ENCODE measurements around the gene RBM4. TPM values are rescaled to one million over a fixed set of nuclear protein-coding genes. Genes with fewer than 3 reads are reported as not detected.

The RBM4 gene
- total and polyA plus RNA-seq, 8 donors, result 100 to 246 (median 221) TPM

DNA sequence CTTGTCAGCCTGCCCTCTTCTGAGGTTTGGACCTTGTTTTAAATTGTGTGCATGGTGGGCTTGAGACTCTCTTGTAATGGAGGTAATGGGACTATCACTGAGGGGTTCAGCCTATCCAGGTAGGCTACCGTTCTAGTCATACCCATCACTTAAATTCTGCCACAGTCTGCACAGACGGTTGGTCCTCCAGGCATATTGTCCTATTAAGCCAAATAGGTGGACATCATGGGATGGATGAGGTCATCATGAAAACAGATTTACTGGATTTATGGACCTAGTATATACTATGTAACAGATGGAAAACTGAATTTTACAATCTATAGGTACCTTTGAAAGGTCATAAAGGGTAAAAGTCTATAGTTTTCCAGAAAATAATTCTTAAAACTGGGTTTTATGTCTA, 9.1 kb upstream of the RBM4 start:
- Histone ChIP-seq H3K27me3 (no peaks in the 10 kb centered on the region), H3K4me3 (no peak overlapping the region), H3K27ac (no peak overlapping the region), H3K9me3 (no peaks in the 10 kb centered on the region), H3K36me3 (peaks cover 0 to 91% of the 10 kb centered on the region in 2 donors), H3K4me1 (peaks cover 0 to 15% of the 10 kb centered on the region in 2 donors)
- DNase-seq (no peak), ATAC-seq (no peak)
- TF ChIP-seq, protein P1, sequence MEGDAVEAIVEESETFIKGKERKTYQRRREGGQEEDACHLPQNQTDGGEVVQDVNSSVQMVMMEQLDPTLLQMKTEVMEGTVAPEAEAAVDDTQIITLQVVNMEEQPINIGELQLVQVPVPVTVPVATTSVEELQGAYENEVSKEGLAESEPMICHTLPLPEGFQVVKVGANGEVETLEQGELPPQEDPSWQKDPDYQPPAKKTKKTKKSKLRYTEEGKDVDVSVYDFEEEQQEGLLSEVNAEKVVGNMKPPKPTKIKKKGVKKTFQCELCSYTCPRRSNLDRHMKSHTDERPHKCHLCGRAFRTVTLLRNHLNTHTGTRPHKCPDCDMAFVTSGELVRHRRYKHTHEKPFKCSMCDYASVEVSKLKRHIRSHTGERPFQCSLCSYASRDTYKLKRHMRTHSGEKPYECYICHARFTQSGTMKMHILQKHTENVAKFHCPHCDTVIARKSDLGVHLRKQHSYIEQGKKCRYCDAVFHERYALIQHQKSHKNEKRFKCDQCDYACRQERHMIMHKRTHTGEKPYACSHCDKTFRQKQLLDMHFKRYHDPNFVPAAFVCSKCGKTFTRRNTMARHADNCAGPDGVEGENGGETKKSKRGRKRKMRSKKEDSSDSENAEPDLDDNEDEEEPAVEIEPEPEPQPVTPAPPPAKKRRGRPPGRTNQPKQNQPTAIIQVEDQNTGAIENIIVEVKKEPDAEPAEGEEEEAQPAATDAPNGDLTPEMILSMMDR (IDR thresholded peaks at IDR 0.05), result no peak
- intact Hi-C loops (cut with DNase I), result no loop called here

DNA sequence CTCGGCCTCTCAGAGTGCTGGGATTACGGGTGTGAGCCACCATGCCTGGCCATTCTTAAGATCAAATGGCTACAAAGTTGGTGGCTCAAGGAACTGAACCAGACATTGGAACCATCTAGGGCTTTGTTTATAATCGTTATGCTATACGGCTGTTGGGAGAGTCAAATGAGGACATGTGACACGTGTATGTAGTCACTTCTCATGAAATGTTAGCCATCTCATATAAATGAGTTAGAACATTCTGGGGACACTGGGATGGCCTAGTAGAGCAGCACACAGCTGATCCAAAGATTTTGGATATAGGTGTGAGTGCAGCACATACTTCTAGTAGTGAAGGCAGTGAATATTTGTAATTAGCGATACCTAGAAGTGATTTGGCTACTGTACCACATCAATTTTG, 6.6 kb upstream of the RBM4 start:
- DNase-seq (no peak), ATAC-seq (no peak)
- Histone ChIP-seq H3K4me1 (peaks cover 0 to 6% of the 10 kb centered on the region in 2 donors), H3K9me3 (no peaks in the 10 kb centered on the region), H3K27ac (no peak overlapping the region), H3K27me3 (no peaks in the 10 kb centered on the region), H3K36me3 (peaks cover 0 to 74% of the 10 kb centered on the region in 2 donors), H3K4me3 (no peak overlapping the region)
- intact Hi-C loops (cut with DNase I), result no loop called here
- TF ChIP-seq, protein P1 (IDR thresholded peaks at IDR 0.05), result no peak

DNA sequence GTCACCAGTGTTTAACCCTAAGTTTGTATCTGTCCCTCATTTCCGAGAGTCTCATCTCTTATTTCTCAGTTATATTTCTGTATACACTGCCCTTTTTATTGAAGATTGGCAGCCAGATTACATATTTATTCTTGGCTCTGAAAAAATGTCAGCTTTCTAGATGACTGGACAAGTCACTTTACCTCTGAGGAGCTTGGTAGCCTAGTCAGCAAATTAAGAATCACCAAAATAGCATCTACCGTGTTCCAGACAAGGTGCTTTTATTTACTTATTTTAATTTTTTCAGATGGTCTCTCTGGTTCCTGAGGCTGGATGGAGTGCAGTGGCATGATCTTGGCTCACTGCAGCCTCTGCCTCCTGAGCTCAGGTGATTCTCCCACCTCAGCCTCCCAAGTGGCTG, 5.6 kb upstream of the RBM4 start:
- no peak overlapping the region for H3K27ac ChIP-seq
- H3K4me3 ChIP-seq, result no peak overlapping the region
- peaks cover 0 to 13% of the 10 kb centered on the region in 2 donors for H3K4me1 ChIP-seq
- no peaks in the 10 kb centered on the region for H3K9me3 ChIP-seq
- intact Hi-C loops (cut with DNase I), result no loop called here
- ATAC-seq (no peak), DNase-seq (no peak)
- TF ChIP-seq, protein P1 (IDR thresholded peaks at IDR 0.05), result no peak
- no peaks in the 10 kb centered on the region for H3K27me3 ChIP-seq
- H3K36me3 ChIP-seq, result peaks cover 0 to 63% of the 10 kb centered on the region in 2 donors

DNA sequence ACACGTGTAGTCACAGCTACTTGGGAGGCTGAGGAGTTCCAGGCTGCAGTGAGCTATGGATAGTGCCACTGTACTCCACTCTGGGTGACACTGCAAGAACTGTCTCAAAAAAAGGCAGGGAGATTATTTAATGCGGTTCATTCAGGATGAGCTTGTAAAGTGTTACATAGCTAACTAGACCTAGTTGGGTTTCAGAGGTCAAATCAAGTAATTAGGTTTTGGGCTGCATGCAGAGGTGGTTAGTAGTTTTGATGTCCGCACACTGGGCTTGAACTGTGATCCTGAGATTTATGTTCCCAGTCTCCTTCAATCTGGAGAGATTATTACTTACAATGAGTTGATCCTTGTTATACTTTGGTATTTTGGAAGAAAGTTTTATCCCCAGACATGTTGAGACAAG, 2.1 kb upstream of the RBM4 start:
- Histone ChIP-seq H3K36me3 (peaks cover 0 to 47% of the 10 kb centered on the region in 2 donors), H3K27ac (no peak overlapping the region), H3K4me1 (peaks cover 16 to 38% of the 10 kb centered on the region in 2 donors), H3K4me3 (no peak overlapping the region), H3K27me3 (no peaks in the 10 kb centered on the region), H3K9me3 (no peaks in the 10 kb centered on the region)
- intact Hi-C loops (cut with DNase I), result no loop called here
- DNase-seq (no peak), ATAC-seq (no peak)
- TF ChIP-seq, protein P1 (IDR thresholded peaks at IDR 0.05), result no peak

DNA sequence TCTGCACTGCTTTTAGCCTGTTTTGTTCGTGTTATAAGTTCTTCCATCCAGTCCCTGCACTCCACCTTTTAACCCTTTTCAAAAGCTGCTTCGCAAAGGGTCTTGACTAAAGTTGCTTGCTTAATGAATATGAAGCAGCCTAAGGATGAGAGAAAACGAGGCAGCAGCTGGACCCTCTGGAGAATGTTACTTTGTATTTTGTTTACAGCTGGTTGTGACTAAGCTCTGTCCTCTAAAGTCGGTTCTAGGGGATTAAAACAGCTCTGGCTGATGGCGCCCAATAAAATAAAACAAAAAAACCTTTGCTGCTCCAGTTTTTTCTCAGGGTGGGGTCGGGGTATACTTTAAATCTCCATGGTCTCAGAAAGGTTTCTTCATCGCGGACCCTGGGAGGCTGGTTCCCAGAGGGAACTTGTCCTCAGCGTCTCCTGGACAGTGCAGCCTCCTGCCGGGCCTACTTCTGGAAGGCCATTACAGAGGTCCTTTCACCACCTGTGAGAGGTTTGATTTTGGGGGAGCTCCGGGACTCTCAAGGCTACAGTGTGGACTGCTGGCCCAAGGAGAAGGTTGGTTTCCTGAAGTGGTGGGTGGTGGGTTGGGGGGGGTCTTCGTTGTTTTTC, 836 bp upstream of the RBM4 start:
- Histone ChIP-seq H3K27me3 (no peaks in the 10 kb centered on the region), H3K27ac (peak overlapping the region; percentile 62 to 88), H3K9me3 (no peaks in the 10 kb centered on the region), H3K36me3 (peaks cover 0 to 55% of the 10 kb centered on the region in 2 donors), H3K4me3 (peak overlapping the region; percentile 65 to 83), H3K4me1 (peaks cover 28 to 51% of the 10 kb centered on the region in 2 donors)
- TF ChIP-seq, protein P1 (IDR thresholded peaks at IDR 0.05), result no peak
- ATAC-seq (peak; percentile 3), DNase-seq (no peak)
- intact Hi-C loops (cut with DNase I), result no loop called here
